Upper lobe of right lung (tissue), 1 donor: ENCODE data around the gene MRPL19. TPM values are rescaled to one million over a fixed set of nuclear protein-coding genes. Genes with fewer than 3 reads are reported as not detected.

Source experiments
- ATAC-seq: fragments of 200-7000 bp; cut with Tn5 transposase; one replicate; pipeline ENCODE4 v1.9.1; 2020; ENCODE audit warnings: mild to moderate bottlenecking, moderate library complexity
- DNase-seq: peaks from one replicate; pipeline ENCODE4 v3.0.0-alpha.2; 2020
- H3K27ac ChIP-seq: fragments of 200-600 bp; one replicate; pipeline ENCODE4 v1.8.0; 2022
- H3K27me3 ChIP-seq: fragments of 200-600 bp; one replicate; pipeline ENCODE4 v1.8.0; 2022; ENCODE audit warnings: mild to moderate bottlenecking
- H3K36me3 ChIP-seq: fragments of 200-600 bp; one replicate; pipeline ENCODE4 v1.8.0; 2022
- H3K4me1 ChIP-seq: fragments of 200-600 bp; one replicate; pipeline ENCODE4 v1.8.0; 2022
- H3K4me3 ChIP-seq: fragments of 200-600 bp; one replicate; pipeline ENCODE4 v1.8.0; 2022; ENCODE audit warnings: mild to moderate bottlenecking
- H3K9me3 ChIP-seq: fragments of 200-600 bp; one replicate; pipeline ENCODE4 v1.8.0; 2022
- intact Hi-C: fragments of 100-400 bp; cut with DNase I; formaldehyde crosslinking; loops from one replicate; pipeline ENCODE4 v1.11.0; 2022
- long read RNA-seq: library from polyadenylated mRNA; unstranded; transcript quantifications from one replicate; pipeline ENCODE4 v2.0.0, GENCODE V29; 2021
- total RNA-seq: library from RNA; stranded (reverse); fragmentation: NEBNext Ultra II Directional; extraction: Animal tissue kit (Norgen Biotek cat#: 25700); gene quantifications from one replicate; pipeline ENCODE4 v1.2.1, GENCODE V29; 2021
- TF ChIP-seq, protein P1 (sequence below): fragments of 200-600 bp; IDR thresholded peaks from one replicate; pipeline ENCODE4 v1.8.0; 2022; ENCODE audit warnings: antibody characterized with exemption
- donor health status: DM: no; HTN: yes; CAD: no; lungs with severe emphysema.

The MRPL19 gene
- total RNA-seq = 41.0 TPM
- long read RNA-seq, transcript MRPL19-202 (6 exons, 3,479 nt) = major isoform, 36 of 45 reads
- long read RNA-seq, partial matches to known transcripts = 0 of 45 reads
- long read RNA-seq, other reads (novel, unspliced or antisense) = 7 of 45 reads

DNA sequence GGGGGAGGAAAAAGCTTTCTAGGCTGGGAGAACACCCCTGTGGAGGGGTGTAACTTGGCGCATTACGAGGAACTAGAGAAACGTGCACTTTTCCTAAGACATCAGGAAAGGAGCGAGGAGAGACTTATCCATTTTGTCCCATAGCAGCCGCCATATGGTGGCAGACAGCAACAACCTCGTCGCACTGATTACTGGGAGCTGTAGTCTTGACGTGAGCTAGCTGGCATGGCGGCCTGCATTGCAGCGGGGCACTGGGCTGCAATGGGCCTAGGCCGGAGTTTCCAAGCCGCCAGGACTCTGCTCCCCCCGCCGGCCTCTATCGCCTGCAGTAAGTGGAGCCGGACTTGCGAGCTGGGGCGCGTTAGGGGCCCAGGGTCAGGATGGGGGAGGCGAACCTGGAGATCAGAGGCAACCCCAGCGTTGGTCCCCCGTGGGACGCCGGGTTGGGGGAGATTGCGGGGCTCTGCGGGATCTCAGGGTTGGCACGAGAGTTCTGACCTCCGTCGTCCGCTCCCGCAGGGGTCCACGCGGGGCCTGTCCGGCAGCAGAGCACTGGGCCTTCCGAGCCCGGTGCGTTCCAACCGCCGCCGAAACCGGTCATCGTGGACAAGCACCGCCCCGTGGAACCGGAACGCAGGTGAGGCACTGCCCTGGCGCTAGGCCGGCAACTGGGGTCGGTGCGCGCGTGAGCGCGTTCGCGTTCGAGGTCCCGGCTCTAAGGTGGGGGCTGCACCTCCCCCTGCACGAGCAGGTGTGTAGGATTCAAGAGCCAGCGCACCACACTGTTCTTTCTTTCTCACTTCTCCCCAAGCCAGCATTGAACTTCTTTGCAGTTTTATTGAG is at the start of gene MRPL19:
Gene MRPL19, plus strand, starts transcription at position 201 of the 843 bp plus-strand sequence. Its CDS starts 25 bp downstream, at position 226.
- intact Hi-C loops = no loop called here
- ATAC-seq (peak; percentile 99), DNase-seq (peak; percentile 88)
- Histone ChIP-seq H3K4me3 (peak within 1 kb of the TSS; percentile 77), H3K4me1 (peaks cover 11% of the 10 kb centered on the region), H3K27ac (peak within 1 kb of the TSS; percentile 82), H3K36me3 (peaks cover 27% of the 10 kb centered on the region), H3K27me3 (no peaks in the 10 kb centered on the region), H3K9me3 (no peaks in the 10 kb centered on the region)
- TF ChIP-seq, protein P1, sequence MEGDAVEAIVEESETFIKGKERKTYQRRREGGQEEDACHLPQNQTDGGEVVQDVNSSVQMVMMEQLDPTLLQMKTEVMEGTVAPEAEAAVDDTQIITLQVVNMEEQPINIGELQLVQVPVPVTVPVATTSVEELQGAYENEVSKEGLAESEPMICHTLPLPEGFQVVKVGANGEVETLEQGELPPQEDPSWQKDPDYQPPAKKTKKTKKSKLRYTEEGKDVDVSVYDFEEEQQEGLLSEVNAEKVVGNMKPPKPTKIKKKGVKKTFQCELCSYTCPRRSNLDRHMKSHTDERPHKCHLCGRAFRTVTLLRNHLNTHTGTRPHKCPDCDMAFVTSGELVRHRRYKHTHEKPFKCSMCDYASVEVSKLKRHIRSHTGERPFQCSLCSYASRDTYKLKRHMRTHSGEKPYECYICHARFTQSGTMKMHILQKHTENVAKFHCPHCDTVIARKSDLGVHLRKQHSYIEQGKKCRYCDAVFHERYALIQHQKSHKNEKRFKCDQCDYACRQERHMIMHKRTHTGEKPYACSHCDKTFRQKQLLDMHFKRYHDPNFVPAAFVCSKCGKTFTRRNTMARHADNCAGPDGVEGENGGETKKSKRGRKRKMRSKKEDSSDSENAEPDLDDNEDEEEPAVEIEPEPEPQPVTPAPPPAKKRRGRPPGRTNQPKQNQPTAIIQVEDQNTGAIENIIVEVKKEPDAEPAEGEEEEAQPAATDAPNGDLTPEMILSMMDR = peak; percentile 10

DNA sequence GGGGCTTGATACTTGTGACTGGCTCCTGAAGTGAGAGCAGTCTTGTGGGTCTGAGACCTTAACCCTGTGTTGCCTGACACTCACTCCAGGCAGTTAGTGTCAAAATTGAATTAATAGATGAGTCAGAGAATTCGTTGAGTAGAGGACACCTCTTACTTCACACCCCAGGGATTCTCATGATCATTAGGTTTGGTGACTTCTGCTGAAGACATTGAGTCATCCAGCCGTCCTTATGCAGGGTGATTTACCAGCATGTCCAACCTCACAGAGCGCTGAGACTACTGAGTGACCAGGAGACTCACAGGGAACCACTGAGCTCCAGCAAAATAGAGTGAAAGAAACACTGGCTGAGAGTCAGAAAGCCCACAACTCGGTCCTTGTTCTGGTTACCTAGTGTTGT is 49.8 kb upstream of the MRPL19 start:
- H3K4me3 ChIP-seq = no peak overlapping the region
- no peaks in the 10 kb centered on the region for H3K27me3 ChIP-seq
- TF ChIP-seq, protein P1 = no peak
- ATAC-seq (no peak), DNase-seq (no peak)
- no peaks in the 10 kb centered on the region for H3K4me1 ChIP-seq
- H3K36me3 ChIP-seq = no peaks in the 10 kb centered on the region
- no peaks in the 10 kb centered on the region for H3K9me3 ChIP-seq
- no peak overlapping the region for H3K27ac ChIP-seq
- intact Hi-C loops = no loop called here

DNA sequence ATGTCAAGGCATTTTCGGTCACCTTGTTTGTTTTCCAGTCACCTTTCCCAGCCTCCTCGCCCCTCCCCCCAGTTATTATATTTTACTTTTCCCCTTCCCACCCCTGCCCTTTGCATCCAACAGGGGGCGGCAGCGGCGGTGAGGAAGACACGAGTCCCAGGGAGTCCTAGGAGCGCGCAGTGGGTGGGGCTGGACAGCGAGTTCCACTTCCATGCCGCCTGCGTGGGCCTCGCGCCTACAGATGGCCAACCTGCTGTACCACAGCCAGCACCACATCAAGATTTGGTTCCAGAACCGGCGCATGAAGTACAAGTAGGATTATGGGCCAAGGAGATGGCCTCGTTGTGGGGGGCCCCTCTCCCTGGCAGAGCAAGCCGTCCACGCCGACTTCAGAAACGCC is 48.6 kb upstream of the MRPL19 start:
- H3K27me3 ChIP-seq = no peaks in the 10 kb centered on the region
- ATAC-seq = no peak
- DNase-seq = no peak

DNA sequence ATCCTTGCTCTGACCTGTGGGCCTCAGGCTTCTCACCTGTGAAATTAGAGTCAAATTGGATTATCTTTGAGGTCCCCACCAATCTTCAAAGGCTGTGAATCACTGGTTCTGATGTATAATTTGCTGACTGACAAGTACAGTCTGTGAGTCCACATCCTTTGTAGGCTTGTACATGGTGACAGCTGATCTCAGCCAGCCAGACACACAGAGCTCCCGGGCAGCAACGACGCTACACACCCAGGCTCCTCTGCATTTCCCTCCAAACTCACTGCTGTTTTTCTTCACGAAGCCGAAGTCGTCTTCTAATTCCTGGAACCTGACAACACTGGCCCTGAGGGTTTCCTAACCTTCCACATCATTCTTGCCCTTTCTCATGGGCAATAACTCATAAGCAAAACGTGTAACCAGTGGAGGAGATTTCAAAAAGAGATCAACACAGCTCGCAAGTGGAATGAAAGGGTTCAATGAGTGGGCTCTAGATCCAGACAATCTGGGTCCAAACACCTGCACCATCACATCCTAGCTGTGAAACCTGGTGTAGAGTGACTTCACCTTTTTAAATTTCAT is 47.9 kb upstream of the MRPL19 start:
- H3K27me3 ChIP-seq = no peaks in the 10 kb centered on the region
- H3K4me3 ChIP-seq = no peak overlapping the region
- DNase-seq = no peak
- no peaks in the 10 kb centered on the region for H3K4me1 ChIP-seq
- intact Hi-C loops = no loop called here
- H3K27ac ChIP-seq = no peak overlapping the region
- no peaks in the 10 kb centered on the region for H3K9me3 ChIP-seq
- TF ChIP-seq, protein P1 = no peak
- no peak for ATAC-seq
- H3K36me3 ChIP-seq = no peaks in the 10 kb centered on the region

More for the DNA sequence above, 48.6 kb upstream of the MRPL19 start:
- Histone ChIP-seq H3K4me3 (no peak overlapping the region), H3K27ac (no peak overlapping the region), H3K36me3 (no peaks in the 10 kb centered on the region), H3K9me3 (no peaks in the 10 kb centered on the region), H3K4me1 (no peaks in the 10 kb centered on the region)
- TF ChIP-seq, protein P1 = no peak
- intact Hi-C loops = no loop called here

DNA sequence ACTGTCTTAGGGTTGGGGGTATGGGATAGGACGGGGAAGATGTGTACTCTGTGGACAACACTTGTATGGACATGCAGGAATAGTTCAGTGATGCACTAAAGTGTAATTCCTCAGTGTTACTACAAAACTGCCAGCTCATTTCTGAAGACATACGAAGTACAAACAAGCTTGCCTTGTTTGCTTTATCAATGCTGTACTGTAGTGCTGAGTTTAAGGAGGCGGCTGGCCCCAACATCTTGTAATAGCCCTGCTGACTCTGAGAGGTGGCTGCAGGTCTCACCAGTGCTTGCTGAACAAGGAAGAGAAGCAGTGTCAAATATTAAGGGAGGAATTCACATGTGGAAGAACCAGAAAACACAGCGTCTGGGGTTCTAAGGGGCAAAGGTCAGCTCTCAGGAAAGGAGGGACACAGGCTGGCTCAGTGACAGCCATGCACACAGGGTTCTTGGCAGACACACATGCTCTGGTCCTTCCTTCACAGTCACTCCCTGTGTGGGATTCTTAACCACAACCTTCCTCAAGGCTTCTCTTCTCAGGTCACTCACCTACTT is 46.0 kb upstream of the MRPL19 start:
- ATAC-seq (peak; percentile 72), DNase-seq (no peak)
- TF ChIP-seq, protein P1 = no peak
- intact Hi-C loops = no loop called here
- no peaks in the 10 kb centered on the region for H3K36me3 ChIP-seq
- H3K27ac ChIP-seq = peak overlapping the region; percentile 8
- H3K27me3 ChIP-seq = no peaks in the 10 kb centered on the region
- H3K9me3 ChIP-seq = no peaks in the 10 kb centered on the region
- no peaks in the 10 kb centered on the region for H3K4me1 ChIP-seq
- no peak overlapping the region for H3K4me3 ChIP-seq
